ENCODE results near the gene SIRT3. TPM values are rescaled to one million over a fixed set of nuclear protein-coding genes. Genes with fewer than 3 reads are reported as not detected.

SIRT3 gene
- total and polyA plus RNA-seq, 2 experiments from 2014 or later = 11.2 to 23.4 TPM

- H3K36me3 ChIP-seq (replicated peaks; ENCODE audit: insufficient read depth, low read depth) = no peaks in the 10 kb centered on the region
- no peaks in the 10 kb centered on the region for H3K79me2 ChIP-seq
- H3K4me1 ChIP-seq (ENCODE audit: insufficient read depth) = no peaks in the 10 kb centered on the region
- H3K27ac ChIP-seq = no peak overlapping the region
- WGBS (ENCODE audit: low lambda C conversion rate, missing lambda C conversion rate) = 88% methylated on average over 5 of the region's 5 CpGs
- no peaks in the 10 kb centered on the region for H3K9me2 ChIP-seq (replicated peaks; ENCODE audit: insufficient read depth)
- no peaks in the 10 kb centered on the region for H3K27me3 ChIP-seq
- H3K4me2 ChIP-seq = no peak overlapping the region
- no peak for DNase-seq (ENCODE audit: low spot score)
- TF ChIP-seq EZH2phosphoT487 (IDR thresholded peaks at IDR 0.05; ENCODE audit: low read depth, severe bottlenecking, unreplicated experiment) (no peak), CTCF (IDR thresholded peaks at IDR 0.05; ENCODE audit: poor library complexity) (no peak), EZH2 (IDR thresholded peaks at IDR 0.05; ENCODE audit: borderline replicate concordance) (no peak)
- H3K9me3 ChIP-seq (ENCODE audit: low read depth) = no peaks in the 10 kb centered on the region
- H4K20me1 ChIP-seq (ENCODE audit: insufficient read depth, poor library complexity, severe bottlenecking) = no peaks in the 10 kb centered on the region
- H3K4me3 ChIP-seq = no peak overlapping the region
- no peak overlapping the region for H2AFZ ChIP-seq
Observed at GRCh38 chr11:253886-254270, 17.7 kb upstream of the SIRT3 start.

GRCh38 chr11:253160-253885 is 17.2 kb upstream of the SIRT3 start:
- WGBS (ENCODE audit: low lambda C conversion rate, missing lambda C conversion rate) = 90% methylated on average over 13 of the region's 13 CpGs
- TF ChIP-seq CTCF (IDR thresholded peaks at IDR 0.05; ENCODE audit: poor library complexity) = no peak
- TF ChIP-seq EZH2 (IDR thresholded peaks at IDR 0.05; ENCODE audit: borderline replicate concordance) = no peak
- no peak for TF ChIP-seq EZH2phosphoT487 (IDR thresholded peaks at IDR 0.05; ENCODE audit: low read depth, severe bottlenecking, unreplicated experiment)

GRCh38 chr11:252666-253065 is 16.5 kb upstream of the SIRT3 start:
- Histone ChIP-seq H2AFZ (no peak overlapping the region), H3K27me3 (no peaks in the 10 kb centered on the region), H3K4me1 (ENCODE audit: insufficient read depth) (no peaks in the 10 kb centered on the region), H3K79me2 (no peaks in the 10 kb centered on the region), H3K4me3 (no peak overlapping the region), H4K20me1 (ENCODE audit: insufficient read depth, poor library complexity, severe bottlenecking) (no peaks in the 10 kb centered on the region), H3K4me2 (no peak overlapping the region), H3K9me2 (replicated peaks; ENCODE audit: insufficient read depth) (no peaks in the 10 kb centered on the region), H3K9me3 (ENCODE audit: low read depth) (no peaks in the 10 kb centered on the region), H3K27ac (no peak overlapping the region), H3K36me3 (replicated peaks; ENCODE audit: insufficient read depth, low read depth) (no peaks in the 10 kb centered on the region)
- TF ChIP-seq EZH2phosphoT487 (IDR thresholded peaks at IDR 0.05; ENCODE audit: low read depth, severe bottlenecking, unreplicated experiment) = no peak
- no peak for TF ChIP-seq CTCF (IDR thresholded peaks at IDR 0.05; ENCODE audit: poor library complexity)
- TF ChIP-seq EZH2 (IDR thresholded peaks at IDR 0.05; ENCODE audit: borderline replicate concordance) = no peak
- 88% methylated on average over 8 of the region's 8 CpGs for WGBS (ENCODE audit: low lambda C conversion rate, missing lambda C conversion rate)
- DNase-seq (ENCODE audit: low spot score) = no peak

More at GRCh38 chr11:253160-253885, 17.2 kb upstream of the SIRT3 start:
- H4K20me1 ChIP-seq (ENCODE audit: insufficient read depth, poor library complexity, severe bottlenecking) = no peaks in the 10 kb centered on the region
- H3K4me3 ChIP-seq = no peak overlapping the region
- no peaks in the 10 kb centered on the region for H3K9me3 ChIP-seq (ENCODE audit: low read depth)
- no peaks in the 10 kb centered on the region for H3K4me1 ChIP-seq (ENCODE audit: insufficient read depth)
- DNase-seq (ENCODE audit: low spot score) = no peak
- no peak overlapping the region for H3K27ac ChIP-seq
- H3K4me2 ChIP-seq = no peak overlapping the region
- no peaks in the 10 kb centered on the region for H3K27me3 ChIP-seq
- no peak overlapping the region for H2AFZ ChIP-seq
- no peaks in the 10 kb centered on the region for H3K9me2 ChIP-seq (replicated peaks; ENCODE audit: insufficient read depth)
- H3K79me2 ChIP-seq = no peaks in the 10 kb centered on the region
- H3K36me3 ChIP-seq (replicated peaks; ENCODE audit: insufficient read depth, low read depth) = no peaks in the 10 kb centered on the region

All from hepatocyte (in vitro differentiated cells).